Natural killer cell treated with Interleukin-12 subunit alpha and Interleukin-12 subunit beta and Interleukin-15 and Interleukin-18, amount 100 ng/mL, for 72 hours (primary cell): Measurements from ENCODE around the gene PRKCH. TPM values are rescaled to one million over a fixed set of nuclear protein-coding genes. Genes with fewer than 3 reads are reported as not detected.
A peak's percentile ranks its signal among the peaks of the same experiment; 100 is the strongest.

Source experiments
- ATAC-seq, 2 donors: fragments of 150-1000 bp; cut with Tn5 transposase in 1 of 2; sonication (Bioruptor Pico), chemical (Tn5 transposase) in 1 of 2; 2 replicates each; pipeline ENCODE4 v1.10.0; 2021
- DNase-seq: peaks from one replicate; pipeline ENCODE4 v3.0.0; 2022; ENCODE audit warnings: low spot score
- H3K27ac Mint-ChIP-seq, 2 donors: 1 replicate in 1 of 2; 2 replicates in 1 of 2; pipeline ENCODE4 v1.8.0; 2022; ENCODE audit warnings: mixed read lengths in 2 of 2, mild to moderate bottlenecking in 1 of 2, moderate library complexity in 1 of 2
- H3K27me3 Mint-ChIP-seq, 2 donors: 1 replicate in 1 of 2; 2 replicates in 1 of 2; pipeline ENCODE4 v1.8.0; 2022; ENCODE audit warnings: mixed read lengths in 2 of 2
- H3K36me3 Mint-ChIP-seq: one replicate; pipeline ENCODE4 v1.8.0; 2022; ENCODE audit warnings: mixed read lengths
- H3K4me1 Mint-ChIP-seq, 2 donors: 1 replicate in 1 of 2; 2 replicates in 1 of 2; pipeline ENCODE4 v1.8.0; 2022; ENCODE audit warnings: low read depth in 2 of 2, mixed read lengths in 2 of 2, mild to moderate bottlenecking in 1 of 2
- H3K4me3 Mint-ChIP-seq: one replicate; pipeline ENCODE4 v1.8.0; 2022; ENCODE audit warnings: mixed read lengths
- H3K9me3 Mint-ChIP-seq: 2 replicates; pipeline ENCODE4 v1.8.0; 2022; ENCODE audit warnings: mixed read lengths
- total RNA-seq, 2 donors: library from RNA; stranded (reverse); gene quantifications; one replicate each; pipeline ENCODE4 v1.2.3, GENCODE V29; 2022

Gene PRKCH
- total RNA-seq, 2 donors from 2014 or later = 182 to 216 TPM

DNA sequence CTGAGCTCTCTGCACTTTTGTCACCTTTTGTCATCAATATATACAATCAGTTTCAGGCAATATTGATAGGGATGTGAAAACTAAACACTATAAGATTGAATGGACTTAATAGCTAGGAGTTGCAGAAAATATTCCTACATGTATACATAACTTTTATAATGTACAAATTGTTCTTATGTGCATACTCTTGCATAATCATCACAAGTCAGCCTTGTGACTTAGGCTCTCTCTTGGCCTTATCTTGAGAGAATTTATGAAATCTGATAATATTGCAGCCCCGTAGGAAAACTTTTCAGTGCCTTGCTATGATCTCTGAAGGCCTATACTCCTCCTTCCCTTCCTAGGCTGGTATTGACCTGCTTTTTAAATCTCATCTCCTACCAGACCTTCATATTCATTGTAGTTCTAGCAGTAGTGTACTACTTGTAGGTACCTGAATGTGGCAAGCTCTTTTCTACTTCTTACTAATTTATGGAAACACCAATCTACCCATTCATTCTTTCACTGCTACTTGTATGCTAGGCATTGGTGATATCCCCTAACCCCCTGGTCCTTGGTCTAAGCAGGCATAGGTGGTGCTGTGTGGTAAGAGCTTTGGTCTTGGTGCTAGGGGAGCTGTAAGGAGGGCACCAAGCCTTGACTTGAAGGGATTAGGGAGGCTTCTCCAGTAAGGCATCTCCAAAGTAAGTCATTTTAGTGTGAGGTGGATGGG is 100.0 kb downstream of the PRKCH start:
- Mint-ChIP-seq H3K4me3 (no peak overlapping the region), H3K4me1 (peaks cover 36 to 83% of the 10 kb centered on the region in 2 donors), H3K27ac (peak overlapping the region in 1 of 2 donors; percentile 73), H3K27me3 (no peaks in the 10 kb centered on the region), H3K36me3 (no peaks in the 10 kb centered on the region), H3K9me3 (no peaks in the 10 kb centered on the region)
- ATAC-seq (peak; percentile 25 to 66), DNase-seq (no peak)

GRCh38 chr14:61426048-61426447 is 104.7 kb downstream of the PRKCH start:
- peak overlapping the region; percentile 49 to 83 for H3K27ac Mint-ChIP-seq
- H3K36me3 Mint-ChIP-seq = no peaks in the 10 kb centered on the region
- no peak for DNase-seq

DNA sequence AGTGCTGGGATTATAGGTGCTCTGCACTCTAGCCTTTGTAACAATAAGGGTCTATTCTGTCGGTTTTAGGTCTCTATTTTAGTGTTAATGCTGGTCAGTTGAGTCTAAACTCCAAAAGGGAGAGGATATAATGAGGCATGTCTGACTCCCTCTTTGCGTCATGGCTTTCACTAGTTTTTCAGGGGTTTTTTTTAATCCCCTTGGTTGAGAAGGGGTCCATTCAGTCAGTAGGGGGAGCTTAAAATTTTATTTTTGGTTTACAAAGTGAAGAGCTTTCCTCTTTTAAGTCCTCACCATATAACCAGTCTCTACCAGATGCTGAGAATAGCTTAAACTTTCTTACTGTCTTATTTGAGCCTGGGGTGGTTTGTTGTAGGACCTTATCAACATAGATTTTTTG is 106.9 kb downstream of the PRKCH start:
- Mint-ChIP-seq H3K36me3 (no peaks in the 10 kb centered on the region), H3K4me1 (peaks cover 77 to 85% of the 10 kb centered on the region in 2 donors), H3K4me3 (peak overlapping the region; percentile 26), H3K27ac (peak overlapping the region; percentile 71 to 83), H3K9me3 (no peaks in the 10 kb centered on the region), H3K27me3 (no peaks in the 10 kb centered on the region)
- no peak for DNase-seq
- ATAC-seq = peak in 1 of 2 donors; percentile 44

More at GRCh38 chr14:61426048-61426447, 104.7 kb downstream of the PRKCH start:
- Mint-ChIP-seq H3K4me1 (peaks cover 76 to 80% of the 10 kb centered on the region in 2 donors), H3K9me3 (no peaks in the 10 kb centered on the region), H3K4me3 (no peak overlapping the region), H3K27me3 (no peaks in the 10 kb centered on the region)
- no peak for ATAC-seq

- Mint-ChIP-seq H3K27me3 (no peaks in the 10 kb centered on the region), H3K36me3 (peaks cover 4% of the 10 kb centered on the region), H3K9me3 (no peaks in the 10 kb centered on the region), H3K4me3 (peak overlapping the region; percentile 26), H3K4me1 (peaks cover 75 to 85% of the 10 kb centered on the region in 2 donors), H3K27ac (peak overlapping the region; percentile 71 to 83)
- DNase-seq = no peak
- no peak for ATAC-seq
These were observed 107.9 kb downstream of the PRKCH start for GRCh38 chr14:61429316-61429715.

- DNase-seq (no peak), ATAC-seq (peak in 1 of 2 donors; percentile 48)
- Mint-ChIP-seq H3K4me3 (peak overlapping the region; percentile 48), H3K27ac (peak overlapping the region; percentile 71 to 83), H3K4me1 (peaks cover 78 to 89% of the 10 kb centered on the region in 2 donors), H3K36me3 (peaks cover 6% of the 10 kb centered on the region), H3K9me3 (no peaks in the 10 kb centered on the region), H3K27me3 (no peaks in the 10 kb centered on the region)
These were observed 108.8 kb downstream of the PRKCH start for GRCh38 chr14:61430066-61430757.

DNA sequence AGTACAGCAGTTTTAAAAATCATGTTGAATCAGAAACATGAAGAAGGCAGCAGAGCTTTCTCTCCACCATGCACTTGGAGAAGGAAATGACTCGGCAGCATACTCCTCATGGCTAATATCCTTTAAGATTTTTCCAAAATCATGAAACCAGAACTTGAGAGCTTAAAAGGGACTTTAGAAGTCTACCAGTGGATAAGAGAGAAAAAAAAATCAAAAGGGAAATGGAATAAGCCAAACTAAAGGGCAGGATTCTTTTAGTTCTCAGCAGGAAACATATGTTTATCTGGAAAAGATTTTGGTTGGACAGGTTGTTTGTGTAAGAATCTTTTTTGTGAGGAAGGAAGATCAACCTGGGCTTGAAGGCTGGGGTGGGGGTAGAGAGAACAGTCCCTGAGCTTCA is 111.8 kb downstream of the PRKCH start:
- DNase-seq (no peak), ATAC-seq (no peak)
- H3K27ac Mint-ChIP-seq = peak overlapping the region; percentile 79 to 92
- peak overlapping the region; percentile 81 for H3K4me3 Mint-ChIP-seq
- H3K4me1 Mint-ChIP-seq = peaks cover 74 to 87% of the 10 kb centered on the region in 2 donors
- H3K36me3 Mint-ChIP-seq = peaks cover 14% of the 10 kb centered on the region
- no peaks in the 10 kb centered on the region for H3K9me3 Mint-ChIP-seq
- H3K27me3 Mint-ChIP-seq = no peaks in the 10 kb centered on the region

DNA sequence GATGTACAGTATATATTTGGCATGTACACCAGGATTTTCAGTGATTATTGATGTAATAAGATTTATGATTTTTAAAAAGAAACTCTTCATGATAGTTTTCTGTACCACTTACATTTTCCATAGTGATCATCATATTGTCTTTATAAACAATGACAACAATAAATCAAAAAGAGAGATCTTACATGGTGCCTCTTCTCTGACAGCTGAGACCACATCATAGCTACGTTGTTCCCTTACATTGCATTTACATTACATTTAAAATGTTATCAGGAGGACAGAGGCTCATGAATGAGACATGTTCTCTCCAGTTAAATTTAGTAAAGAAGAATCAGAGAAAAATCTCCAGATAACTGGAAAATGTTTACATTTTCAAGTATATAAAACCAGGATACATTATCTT is 112.4 kb downstream of the PRKCH start:
- Mint-ChIP-seq H3K36me3 (peaks cover 14% of the 10 kb centered on the region), H3K4me1 (peaks cover 74 to 87% of the 10 kb centered on the region in 2 donors), H3K27ac (peak overlapping the region; percentile 79 to 92), H3K9me3 (no peaks in the 10 kb centered on the region), H3K27me3 (no peaks in the 10 kb centered on the region), H3K4me3 (peak overlapping the region; percentile 40)
- ATAC-seq = no peak
- DNase-seq = no peak

DNA sequence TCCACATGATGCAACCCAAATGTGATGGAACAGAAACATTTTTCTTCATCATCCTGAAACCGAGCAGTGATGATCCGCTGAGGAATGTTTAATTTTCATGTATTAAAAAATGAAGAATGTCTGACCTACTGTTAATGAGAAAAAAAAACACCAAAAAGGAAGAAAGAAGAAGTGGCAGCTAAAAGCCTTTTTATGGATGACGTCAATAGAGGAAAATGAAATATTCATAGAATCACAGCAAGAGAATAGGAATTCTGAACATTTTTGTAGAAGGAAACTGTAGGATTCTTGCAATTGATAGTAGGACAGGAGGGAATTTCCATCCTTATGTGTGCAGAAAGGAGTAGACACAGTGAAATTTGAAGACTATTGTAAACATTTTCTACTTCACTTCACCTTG is 112.9 kb downstream of the PRKCH start:
- Mint-ChIP-seq H3K27ac (peak overlapping the region; percentile 79 to 92), H3K4me3 (peak overlapping the region; percentile 40), H3K9me3 (no peaks in the 10 kb centered on the region), H3K36me3 (peaks cover 14% of the 10 kb centered on the region), H3K27me3 (no peaks in the 10 kb centered on the region), H3K4me1 (peaks cover 74 to 87% of the 10 kb centered on the region in 2 donors)
- DNase-seq (no peak), ATAC-seq (no peak)

- no peak for DNase-seq
- H3K27ac Mint-ChIP-seq = peak overlapping the region; percentile 79 to 92
- H3K4me3 Mint-ChIP-seq = no peak overlapping the region
- peaks cover 14% of the 10 kb centered on the region for H3K36me3 Mint-ChIP-seq
- H3K27me3 Mint-ChIP-seq = no peaks in the 10 kb centered on the region
- H3K4me1 Mint-ChIP-seq = peaks cover 73 to 87% of the 10 kb centered on the region in 2 donors
- ATAC-seq = no peak
- no peaks in the 10 kb centered on the region for H3K9me3 Mint-ChIP-seq
These were observed 114.4 kb downstream of the PRKCH start for GRCh38 chr14:61435563-61436337.

DNA sequence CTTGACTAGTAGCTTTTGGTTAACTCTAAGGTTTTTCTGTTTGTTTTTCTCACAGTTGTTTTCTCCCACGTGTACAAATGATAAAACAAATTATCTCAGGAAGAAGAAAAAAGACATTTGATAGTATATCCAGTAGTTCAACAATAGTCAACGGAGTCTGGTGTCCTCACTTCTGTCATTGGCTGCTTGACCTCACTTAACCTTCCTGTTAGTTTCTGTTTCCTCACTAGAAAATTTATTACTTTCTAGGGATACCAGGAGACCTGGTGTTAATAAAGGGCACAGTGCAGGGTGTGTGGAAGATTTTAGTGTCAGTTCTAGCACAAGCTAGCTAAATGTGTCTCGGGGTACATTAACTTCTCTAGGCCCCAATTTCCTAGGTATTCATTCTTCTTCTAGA is 116.0 kb downstream of the PRKCH start:
- DNase-seq (no peak), ATAC-seq (no peak)
- peak overlapping the region; percentile 86 to 91 for H3K27ac Mint-ChIP-seq
- peaks cover 69 to 86% of the 10 kb centered on the region in 2 donors for H3K4me1 Mint-ChIP-seq
- H3K36me3 Mint-ChIP-seq = peaks cover 14% of the 10 kb centered on the region
- no peaks in the 10 kb centered on the region for H3K27me3 Mint-ChIP-seq
- H3K4me3 Mint-ChIP-seq = peak overlapping the region; percentile 96
- no peaks in the 10 kb centered on the region for H3K9me3 Mint-ChIP-seq

GRCh38 chr14:61438036-61438435 is 116.7 kb downstream of the PRKCH start:
- Mint-ChIP-seq H3K9me3 (no peaks in the 10 kb centered on the region), H3K36me3 (peaks cover 14% of the 10 kb centered on the region), H3K4me3 (peak overlapping the region; percentile 96), H3K27me3 (no peaks in the 10 kb centered on the region), H3K27ac (peak overlapping the region; percentile 86 to 91), H3K4me1 (peaks cover 69 to 85% of the 10 kb centered on the region in 2 donors)
- DNase-seq (no peak), ATAC-seq (no peak)

DNA sequence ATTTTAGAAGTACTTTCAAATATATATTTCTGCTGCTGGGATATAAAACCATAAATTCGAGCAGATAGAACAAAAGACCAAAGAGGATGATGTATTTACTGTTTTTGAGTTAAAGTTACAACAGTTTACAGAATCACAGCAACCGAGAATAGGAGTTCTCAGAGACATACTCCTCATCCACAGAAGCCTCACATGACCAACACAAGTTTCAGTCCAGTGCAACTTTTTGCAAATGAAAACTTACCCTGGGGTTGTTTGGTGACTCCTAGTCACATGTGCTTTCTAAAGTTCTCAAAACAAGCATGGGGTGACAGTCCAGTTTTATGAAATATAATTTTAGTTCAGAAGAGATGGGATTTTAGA is 117.1 kb downstream of the PRKCH start:
- Mint-ChIP-seq H3K27me3 (no peaks in the 10 kb centered on the region), H3K27ac (peak overlapping the region; percentile 86 to 91), H3K4me3 (peak overlapping the region; percentile 96), H3K36me3 (peaks cover 14% of the 10 kb centered on the region), H3K9me3 (no peaks in the 10 kb centered on the region), H3K4me1 (peaks cover 69 to 85% of the 10 kb centered on the region in 2 donors)
- DNase-seq (no peak), ATAC-seq (peak; percentile 50 to 58)

GRCh38 chr14:61438860-61439765 is 117.7 kb downstream of the PRKCH start:
- Mint-ChIP-seq H3K4me1 (peaks cover 72 to 85% of the 10 kb centered on the region in 2 donors), H3K27me3 (no peaks in the 10 kb centered on the region), H3K4me3 (peak overlapping the region; percentile 96), H3K9me3 (no peaks in the 10 kb centered on the region), H3K36me3 (peaks cover 11% of the 10 kb centered on the region), H3K27ac (peak overlapping the region; percentile 86 to 91)
- ATAC-seq (peak; percentile 65 to 69), DNase-seq (no peak)
